H1 (cell line): Measurements from ENCODE around the gene PXDC1. TPM values are rescaled to one million over a fixed set of nuclear protein-coding genes. Genes with fewer than 3 reads are reported as not detected.

Source experiments
- CBX5 ChIP-seq: fragments of 300-800, 300-1000 bp; sonication (generic); IDR thresholded peaks from 2 replicates; pipeline ENCODE4 v1.7.1; 2016; ENCODE audit warnings: antibody characterized with exemption, low read length, low read depth
- CHD2 ChIP-seq: IDR thresholded peaks from 2 replicates; pipeline ENCODE4 v1.6.1; 2012; ENCODE audit warnings: low read length, improper control_type of control experiment
- CHD7 ChIP-seq: fragments of 300-600 bp; sonication (generic); IDR thresholded peaks from 2 replicates; pipeline ENCODE4 v1.7.1; 2012; ENCODE audit warnings: low read length, moderate library complexity, mild to moderate bottlenecking, inconsistent platforms; ENCODE audit not compliant: insufficient replicate concordance
- GTF2F1 ChIP-seq: IDR thresholded peaks from 2 replicates; pipeline ENCODE4 v1.6.1; 2012; ENCODE audit warnings: low read depth, low read length, improper control_type of control experiment, borderline replicate concordance
- KDM1A ChIP-seq: fragments of 200-600, 300-600 bp; sonication (generic); IDR thresholded peaks from 2 replicates; pipeline ENCODE4 v1.7.1; 2016; ENCODE audit warnings: mild to moderate bottlenecking, low read length, borderline replicate concordance
- KDM4A ChIP-seq: IDR thresholded peaks from one replicate; pipeline ENCODE4 v1.7.1; 2012; ENCODE audit warnings: low read depth, mild to moderate bottlenecking, moderate library complexity, low read length, inconsistent platforms; ENCODE audit not compliant: severe bottlenecking
- MAFK ChIP-seq: IDR thresholded peaks from 2 replicates; pipeline ENCODE4 v1.6.1; 2012; ENCODE audit warnings: low read depth, mild to moderate bottlenecking, improper control_type of control experiment, low read length
- RBBP5 ChIP-seq: IDR thresholded peaks from 2 replicates; pipeline ENCODE4 v1.7.1; 2012; ENCODE audit warnings: low read depth, mild to moderate bottlenecking, inconsistent platforms, low read length, moderate library complexity, borderline replicate concordance
- RNF2 ChIP-seq: fragments of 200-900, 300-1000 bp; sonication (generic); IDR thresholded peaks from 2 replicates; pipeline ENCODE4 v1.7.1; 2016; ENCODE audit warnings: borderline replicate concordance, low read depth, mild to moderate bottlenecking, antibody characterized with exemption, low read length; ENCODE audit not compliant: poor library complexity, severe bottlenecking; ENCODE audit errors: missing control alignments
- polyA plus RNA-seq, 7 experiments: library from polyadenylated mRNA; depleted of rRNA in 3 of 7; stranded (reverse) in 5 of 7; unstranded in 2 of 7; fragments of >200 nt in 5 of 7; fragments of 200-250 nt in 2 of 7; gene quantifications; 1 replicate in 5 of 7; 2 replicates in 1 of 7; 4 replicates in 1 of 7; pipeline versions ENCODE4 v1.2.1 to v1.2.3, GENCODE V29; 2011 to 2013; ENCODE audit warnings: missing spikeins in 2 of 7, mixed read lengths in 2 of 7
- total RNA-seq: library from RNA; stranded (reverse); fragmentation: NEBNext Ultra II Directional; extraction: Animal tissue kit (Norgen Biotek cat#: 25700); gene quantifications from 2 replicates; pipeline ENCODE4 v1.2.1, GENCODE V29; 2021

PXDC1 gene
- total and polyA plus RNA-seq, 2 of the 8 experiments (the other 6 are each of a cell fraction or from before 2014, with no cell fraction given) = 1.7 to 2.0 TPM

GRCh38 chr6:3742076-3742425 lies 9.5 kb downstream of the PXDC1 start (continued):
- no peak for TF ChIP-seq CHD7
- no peak for TF ChIP-seq GTF2F1
- no peak for TF ChIP-seq KDM4A
- TF ChIP-seq KDM1A = no peak
- no peak for TF ChIP-seq RBBP5
- no peak for TF ChIP-seq RNF2
- TF ChIP-seq CBX5 = no peak
- no peak for TF ChIP-seq MAFK
- TF ChIP-seq CHD2 = no peak
